NCI-H1092 (cell line): Measurements from ENCODE around the gene FBXL17.

ENCODE experiments used
- DNase-seq: peaks from one replicate; lab custom pipeline; 2025; lab: John Stamatoyannopoulos, UW

FBXL17 gene

GRCh38 chr5:107809201-107810034, 572.5 kb downstream of the FBXL17 start:
- no peak for DNase-seq
